GM21576 (cell line): ENCODE data around the gene TOX2.
A peak's percentile ranks its signal among the peaks of the same experiment; 100 is the strongest.

Source experiments
- ATAC-seq: cut with Tn5 transposase; IDR thresholded peaks from one replicate; pipeline ENCODE4 v1.9.1; 2021; ENCODE audit warnings: mild to moderate bottlenecking, moderate library complexity; ENCODE audit not compliant: unreplicated experiment

TOX2 gene

GRCh38 chr20:43994486-43995100 is 79.9 kb downstream of the TOX2 start:
- no peak for ATAC-seq

GRCh38 chr20:43995645-43996044 is 81.0 kb downstream of the TOX2 start:
- no peak for ATAC-seq

GRCh38 chr20:43996240-43996930 is 81.7 kb downstream of the TOX2 start:
- no peak for ATAC-seq

GRCh38 chr20:43999848-44000247 is 85.2 kb downstream of the TOX2 start:
- no peak for ATAC-seq

- peak; percentile 79 for ATAC-seq
Measured at GRCh38 chr20:44001667-44002596, 87.3 kb downstream of the TOX2 start.

GRCh38 chr20:44002861-44003260 is 88.2 kb downstream of the TOX2 start:
- no peak for ATAC-seq

GRCh38 chr20:44003609-44004008 is 89.0 kb downstream of the TOX2 start:
- no peak for ATAC-seq

- no peak for ATAC-seq
Measured at GRCh38 chr20:44004306-44004915, 89.8 kb downstream of the TOX2 start.

GRCh38 chr20:44005661-44006060 is 91.0 kb downstream of the TOX2 start:
- ATAC-seq, result no peak

- ATAC-seq, result no peak
Measured at GRCh38 chr20:44006126-44006525, 91.5 kb downstream of the TOX2 start.

- no peak for ATAC-seq
Measured at GRCh38 chr20:44006578-44006977, 91.9 kb downstream of the TOX2 start.

- ATAC-seq, result no peak
Measured at GRCh38 chr20:44008806-44009678, 94.4 kb downstream of the TOX2 start.

- no peak for ATAC-seq
Measured at GRCh38 chr20:44009679-44009992, 95.0 kb downstream of the TOX2 start.

- ATAC-seq, result no peak
Measured at GRCh38 chr20:44010162-44010704, 95.6 kb downstream of the TOX2 start.

GRCh38 chr20:44011251-44011940 is 96.7 kb downstream of the TOX2 start:
- ATAC-seq, result no peak

- ATAC-seq, result no peak
Measured at GRCh38 chr20:44012466-44013226, 98.0 kb downstream of the TOX2 start.

- no peak for ATAC-seq
Measured at GRCh38 chr20:44014807-44015732, 100.4 kb downstream of the TOX2 start.

GRCh38 chr20:44015733-44016103 is 101.1 kb downstream of the TOX2 start:
- ATAC-seq, result no peak
